Gastroesophageal sphincter (tissue), 4 donors: ENCODE data around the gene PLEKHN1. TPM values are rescaled to one million over a fixed set of nuclear protein-coding genes. Genes with fewer than 3 reads are reported as not detected.

Experiments used
- ATAC-seq: fragments of 150-250 bp; one replicate; pipeline ENCODE4 v1.9.1; 2016; ENCODE audit warnings: mild to moderate bottlenecking, moderate library complexity
- H3K27ac ChIP-seq, 4 donors: fragments of 200-600 bp; sonication (generic) in 3 of 4; 1 replicate in 3 of 4; 2 replicates in 1 of 4; pipeline ENCODE4 v1.5.1; 2016 to 2019
- H3K27me3 ChIP-seq: fragments of 200-600 bp; sonication (generic); one replicate; pipeline ENCODE4 v1.5.1; 2019
- H3K36me3 ChIP-seq, 2 donors: fragments of 200-600 bp; sonication (generic); one replicate each; pipeline ENCODE4 v1.5.1; 2019; ENCODE audit warnings: control low read depth in 1 of 2
- H3K4me1 ChIP-seq, 3 donors: fragments of 200-600 bp; sonication (generic); 1 replicate in 2 of 3; 2 replicates in 1 of 3; pipeline ENCODE4 v1.5.1; 2016 to 2019; ENCODE audit warnings: control low read depth in 2 of 3
- H3K4me3 ChIP-seq, 2 donors: fragments of 200-600 bp; sonication (generic); one replicate each; pipeline ENCODE4 v1.5.1; 2019; ENCODE audit warnings: mild to moderate bottlenecking in 1 of 2, moderate library complexity in 1 of 2
- H3K9me3 ChIP-seq, 3 donors: fragments of 200-600 bp; sonication (generic); one replicate each; pipeline ENCODE4 v1.5.1; 2017 to 2019; ENCODE audit warnings: control low read depth in 2 of 3
- CTCF ChIP-seq, 4 experiments: fragments of 200-600 bp in 2 of 4; fragments of 450-650 bp in 2 of 4; sonication (generic) in 1 of 4; IDR thresholded peaks; one replicate each; pipeline ENCODE4 v1.5.1; 2017 to 2019; ENCODE audit warnings: antibody characterized with exemption in 4 of 4, mild to moderate bottlenecking in 2 of 4, moderate library complexity in 2 of 4
- EP300 ChIP-seq: sonication (generic); formaldehyde crosslinking; IDR thresholded peaks from one replicate; pipeline ENCODE4 v1.6.1; 2017; ENCODE audit warnings: antibody characterized with exemption, mild to moderate bottlenecking
- POLR2A ChIP-seq, 2 donors: fragments of 450-650 bp; IDR thresholded peaks; one replicate each; pipeline ENCODE4 v1.6.1; 2017; ENCODE audit warnings: antibody characterized with exemption in 2 of 2, mild to moderate bottlenecking in 2 of 2, moderate library complexity in 1 of 2
- POLR2AphosphoS5 ChIP-seq: sonication (generic); formaldehyde crosslinking; IDR thresholded peaks from one replicate; pipeline ENCODE4 v1.6.1; 2017; ENCODE audit warnings: antibody characterized with exemption
- WGBS, 2 donors: methylation state at CpG; one replicate each; pipeline ENCODE4 v1.1.5; 2018; ENCODE audit warnings: low coverage in 1 of 2; 5-methylcytosine and 5-hydroxymethylcytosine counted together
- total RNA-seq, 4 donors: library from RNA; depleted of rRNA; stranded (reverse); fragments of >200 nt; gene quantifications; one replicate each; pipeline ENCODE4 v1.1.0, GENCODE V29; 2016

PLEKHN1 gene
- total RNA-seq, 4 donors from 2014 or later = 0.62 to 2.3 TPM; not detected in 2

GRCh38 chr1:963746-964525 lies 2.3 kb upstream of the PLEKHN1 start:
- ATAC-seq = no peak
- no peaks in the 10 kb centered on the region for H3K9me3 ChIP-seq
- TF ChIP-seq POLR2A (IDR thresholded peaks at IDR 0.05) (no peak), POLR2AphosphoS5 (no peak), EP300 (no peak), CTCF (IDR thresholded peaks at IDR 0.05) (no peak)

GRCh38 chr1:964691-965525 lies 1.4 kb upstream of the PLEKHN1 start:
- Histone ChIP-seq H3K9me3 (no peaks in the 10 kb centered on the region), H3K27ac (no peak overlapping the region), H3K36me3 (peaks cover 0 to 31% of the 10 kb centered on the region in 2 donors), H3K4me1 (peaks cover 0 to 37% (median 16%) of the 10 kb centered on the region in 3 donors), H3K4me3 (no peak overlapping the region), H3K27me3 (peaks cover 29% of the 10 kb centered on the region)
- no peak for ATAC-seq
- 88 to 92% methylated on average over 8 to 13 of the region's 51 CpGs for WGBS, 2 donors
- TF ChIP-seq CTCF (IDR thresholded peaks at IDR 0.05) = no peak
- no peak for TF ChIP-seq POLR2A (IDR thresholded peaks at IDR 0.05)
- no peak for TF ChIP-seq POLR2AphosphoS5

More at GRCh38 chr1:963746-964525, 2.3 kb upstream of the PLEKHN1 start:
- H3K36me3 ChIP-seq = peaks cover 0 to 31% of the 10 kb centered on the region in 2 donors
- H3K4me3 ChIP-seq = no peak overlapping the region
- peaks cover 20% of the 10 kb centered on the region for H3K27me3 ChIP-seq
- WGBS, 2 donors = no CpG with 5 or more reads among the region's 47 CpGs
- H3K4me1 ChIP-seq = peaks cover 0 to 44% (median 19%) of the 10 kb centered on the region in 3 donors
- H3K27ac ChIP-seq = no peak overlapping the region

- no peak overlapping the region for H3K27ac ChIP-seq
Observed at GRCh38 chr1:965526-966134, 652 bp upstream of the PLEKHN1 start.

GRCh38 chr1:966704-967300 lies 520 bp downstream of the PLEKHN1 start:
- peaks cover 0 to 21% (median 13%) of the 10 kb centered on the region in 3 donors for H3K4me1 ChIP-seq
- H3K36me3 ChIP-seq = peaks cover 0 to 30% of the 10 kb centered on the region in 2 donors
- peak; percentile 76 for ATAC-seq
- no CpG with 5 or more reads among the region's 60 CpGs for WGBS, 2 donors
- H3K27me3 ChIP-seq = peaks cover 48% of the 10 kb centered on the region
- H3K27ac ChIP-seq = peak overlapping the region in 3 of 4 donors; percentile 67 to 72 (median 69)
- no peaks in the 10 kb centered on the region for H3K9me3 ChIP-seq
- TF ChIP-seq CTCF (IDR thresholded peaks at IDR 0.05) (no peak), POLR2AphosphoS5 (no peak), EP300 (no peak), POLR2A (IDR thresholded peaks at IDR 0.05) (peak in 1 of 2 donors; percentile 27)
- peak overlapping the region; percentile 35 to 64 for H3K4me3 ChIP-seq

More at GRCh38 chr1:965526-966134, 652 bp upstream of the PLEKHN1 start:
- no peak for ATAC-seq
- Histone ChIP-seq H3K36me3 (peaks cover 0 to 31% of the 10 kb centered on the region in 2 donors), H3K27me3 (peaks cover 36% of the 10 kb centered on the region), H3K9me3 (no peaks in the 10 kb centered on the region), H3K4me3 (peak overlapping the region in 1 of 2 donors; percentile 64), H3K4me1 (peaks cover 0 to 32% (median 13%) of the 10 kb centered on the region in 3 donors)
- 67% methylated on average over 6 of the region's 26 CpGs; no CpG with 5 or more reads in 1 of the 2 donors for WGBS, 2 donors
- TF ChIP-seq POLR2AphosphoS5 (no peak), EP300 (no peak), POLR2A (IDR thresholded peaks at IDR 0.05) (no peak), CTCF (IDR thresholded peaks at IDR 0.05) (no peak)
